ENCODE measurements around the gene FEN1.

- TF ChIP-seq POLR2AphosphoS5 (IDR thresholded peaks at IDR 0.05; ENCODE audit: insufficient read depth in 1 of 2, low read depth in 1 of 2) = no peak
- no peak for TF ChIP-seq CTCF (IDR thresholded peaks at IDR 0.05)
Observed at GRCh38 chr11:61782299-61782698, 10.4 kb upstream of the FEN1 start.

All from vagina (tissue), 2 donors.